H9 (cell line): ENCODE measurements around the gene TMEM190. TPM values are rescaled to one million over a fixed set of nuclear protein-coding genes. Genes with fewer than 3 reads are reported as not detected.

ENCODE experiments used
- DNase-seq: peaks from one replicate; pipeline ENCODE4 v3.0.0-alpha.2; 2017
- H2AFZ ChIP-seq: one replicate; pipeline ENCODE4 v1.6.1; 2013; ENCODE audit warnings: mild to moderate bottlenecking, low read length, control low read depth, moderate library complexity
- H2AK5ac ChIP-seq: 2 replicates; pipeline ENCODE4 v1.6.1; 2013; ENCODE audit warnings: low read length, control low read depth, mixed read lengths; ENCODE audit not compliant: insufficient read length
- H2BK120ac ChIP-seq: one replicate; pipeline ENCODE4 v1.6.1; 2013; ENCODE audit warnings: low read depth, mild to moderate bottlenecking, low read length, control low read depth, inconsistent platforms; ENCODE audit not compliant: poor library complexity, severe bottlenecking
- H2BK12ac ChIP-seq: 2 replicates; pipeline ENCODE4 v1.6.1; 2013; ENCODE audit warnings: low read length, control low read depth, mixed read lengths, low read depth; ENCODE audit not compliant: insufficient read length
- H2BK15ac ChIP-seq: 2 replicates; pipeline ENCODE4 v1.6.1; 2013; ENCODE audit warnings: low read depth, low read length, control low read depth
- H2BK20ac ChIP-seq: one replicate; pipeline ENCODE4 v1.6.1; 2013; ENCODE audit warnings: low read depth, mild to moderate bottlenecking, low read length, control low read depth, inconsistent platforms; ENCODE audit not compliant: poor library complexity, severe bottlenecking
- H2BK5ac ChIP-seq: 2 replicates; pipeline ENCODE4 v1.6.1; 2013; ENCODE audit warnings: low read length, control low read depth, mixed read lengths; ENCODE audit not compliant: insufficient read length
- H3K14ac ChIP-seq: 2 replicates; pipeline ENCODE4 v1.6.1; 2013; ENCODE audit warnings: low read length, control low read depth; ENCODE audit not compliant: insufficient read depth
- H3K18ac ChIP-seq: 2 replicates; pipeline ENCODE4 v1.6.1; 2013; ENCODE audit warnings: low read depth, mild to moderate bottlenecking, mixed read lengths, low read length, control low read depth; ENCODE audit not compliant: insufficient read length
- H3K23ac ChIP-seq: 2 replicates; pipeline ENCODE4 v1.6.1; 2013; ENCODE audit warnings: low read length, control low read depth, mixed read lengths, low read depth; ENCODE audit not compliant: insufficient read length
- H3K23me2 ChIP-seq: 2 replicates; pipeline ENCODE4 v1.6.1; 2013; ENCODE audit warnings: low read depth, mild to moderate bottlenecking, mixed read lengths, low read length, control low read depth; ENCODE audit not compliant: insufficient read length, poor library complexity, severe bottlenecking
- H3K27ac ChIP-seq: 2 replicates; pipeline ENCODE4 v1.5.1; 2013; ENCODE audit warnings: low read length, control low read depth, mixed read lengths, low read depth; ENCODE audit not compliant: insufficient read length
- H3K27me3 ChIP-seq: 2 replicates; pipeline ENCODE4 v1.6.1; 2013; ENCODE audit warnings: low read length, control low read depth, inconsistent platforms; ENCODE audit not compliant: insufficient read depth
- H3K4ac ChIP-seq: 2 replicates; pipeline ENCODE4 v1.6.1; 2013; ENCODE audit warnings: low read depth, mild to moderate bottlenecking, control low read depth, inconsistent platforms, low read length, moderate library complexity
- H3K4me1 ChIP-seq: 2 replicates; pipeline ENCODE4 v1.6.1; 2013; ENCODE audit warnings: low read length, control low read depth, inconsistent platforms; ENCODE audit not compliant: insufficient read depth
- H3K4me2 ChIP-seq: 2 replicates; pipeline ENCODE4 v1.6.1; 2013; ENCODE audit warnings: low read length, control low read depth, mixed read lengths; ENCODE audit not compliant: insufficient read length, insufficient read depth
- H3K56ac ChIP-seq: 2 replicates; pipeline ENCODE4 v1.6.1; 2013; ENCODE audit warnings: low read depth, mild to moderate bottlenecking, mixed read lengths, low read length, control low read depth; ENCODE audit not compliant: insufficient read length
- H3K79me1 ChIP-seq: 2 replicates; pipeline ENCODE4 v1.6.1; 2013; ENCODE audit warnings: low read depth, mild to moderate bottlenecking, moderate library complexity, low read length, control low read depth, inconsistent platforms; ENCODE audit not compliant: insufficient read depth, poor library complexity, severe bottlenecking
- H3K79me2 ChIP-seq: 2 replicates; pipeline ENCODE4 v1.6.1; 2013; ENCODE audit warnings: low read length, control low read depth, inconsistent platforms; ENCODE audit not compliant: insufficient read depth
- H3K9ac ChIP-seq: 2 replicates; pipeline ENCODE4 v1.6.1; 2013; ENCODE audit warnings: low read length, control low read depth, mixed read lengths; ENCODE audit not compliant: insufficient read length; ENCODE audit errors: extremely low read depth
- H3K9me3 ChIP-seq: one replicate; pipeline ENCODE4 v1.6.1; 2013; ENCODE audit warnings: low read depth, low read length, inconsistent platforms; ENCODE audit not compliant: control insufficient read depth
- H3T11ph ChIP-seq: one replicate; pipeline ENCODE4 v1.6.1; 2013; ENCODE audit warnings: mild to moderate bottlenecking, low read length, control low read depth, inconsistent platforms
- H4K20me1 ChIP-seq: one replicate; pipeline ENCODE4 v1.6.1; 2013; ENCODE audit not compliant: control insufficient read depth, insufficient read length, insufficient read depth
- H4K5ac ChIP-seq: 2 replicates; pipeline ENCODE4 v1.6.1; 2013; ENCODE audit warnings: low read depth, mild to moderate bottlenecking, mixed read lengths, low read length, control low read depth; ENCODE audit not compliant: insufficient read length
- H4K8ac ChIP-seq: replicated peaks from 2 replicates; pipeline ENCODE4 v1.6.1; 2013; ENCODE audit warnings: low read length, control low read depth, mixed read lengths, low read depth; ENCODE audit not compliant: insufficient read length
- H4K91ac ChIP-seq: 2 replicates; pipeline ENCODE4 v1.6.1; 2013; ENCODE audit warnings: low read depth, mild to moderate bottlenecking, moderate library complexity, mixed read lengths, low read length, control low read depth; ENCODE audit not compliant: insufficient read length
- H3K27ac Mint-ChIP-seq, 3 experiments: 2 replicates in 2 of 3; 3 replicates in 1 of 3; pipeline ENCODE4 v1.8.0; 2020 to 2021; ENCODE audit warnings: mixed read lengths in 3 of 3, mild to moderate bottlenecking in 1 of 3, moderate library complexity in 1 of 3
- H3K27me3 Mint-ChIP-seq: 2 replicates; pipeline ENCODE4 v1.8.0; 2021; ENCODE audit warnings: low read depth, mild to moderate bottlenecking, moderate library complexity, mixed read lengths
- H3K36me3 Mint-ChIP-seq, 3 experiments: 2 replicates in 2 of 3; 3 replicates in 1 of 3; pipeline ENCODE4 v1.8.0; 2020 to 2021; ENCODE audit warnings: low read depth in 3 of 3, mixed read lengths in 3 of 3; ENCODE audit not compliant: insufficient read depth in 1 of 3
- H3K4me1 Mint-ChIP-seq, 2 experiments: 2 replicates each; pipeline ENCODE4 v1.8.0; 2020; ENCODE audit warnings: mixed read lengths in 2 of 2
- H3K4me3 Mint-ChIP-seq, 2 experiments: 2 replicates in 1 of 2; 3 replicates in 1 of 2; pipeline ENCODE4 v1.8.0; 2020 to 2021; ENCODE audit warnings: mild to moderate bottlenecking in 2 of 2, mixed read lengths in 2 of 2, moderate library complexity in 1 of 2
- H3K9me3 Mint-ChIP-seq, 2 experiments: 2 replicates in 1 of 2; 3 replicates in 1 of 2; pipeline ENCODE4 v1.8.0; 2020; ENCODE audit warnings: mild to moderate bottlenecking in 2 of 2, mixed read lengths in 2 of 2, moderate library complexity in 1 of 2
- WGBS: extraction: QIAGEN DNeasy Blood & Tissue Kit; methylation state at CpG from one replicate; pipeline ENCODE4 v1.1.7; 2013; ENCODE audit warnings: missing lambda C conversion rate, low lambda C conversion rate, mixed read lengths; ENCODE audit not compliant: insufficient read length; ENCODE audit errors: extremely low coverage; 5-methylcytosine and 5-hydroxymethylcytosine counted together
- total RNA-seq: library from RNA; stranded (reverse); gene quantifications from 2 replicates; pipeline ENCODE4 v1.2.1, GENCODE V29; 2021
- TF ChIP-seq, protein P1 (sequence below): fragments of 200-600 bp; sonication (generic); conservative IDR thresholded peaks from 3 replicates; pipeline ENCODE4 v1.8.0; 2021; ENCODE audit warnings: antibody characterized with exemption, mild to moderate bottlenecking

TMEM190 gene
- total RNA-seq, 1 experiment from 2014 or later: 1.5 TPM

DNA sequence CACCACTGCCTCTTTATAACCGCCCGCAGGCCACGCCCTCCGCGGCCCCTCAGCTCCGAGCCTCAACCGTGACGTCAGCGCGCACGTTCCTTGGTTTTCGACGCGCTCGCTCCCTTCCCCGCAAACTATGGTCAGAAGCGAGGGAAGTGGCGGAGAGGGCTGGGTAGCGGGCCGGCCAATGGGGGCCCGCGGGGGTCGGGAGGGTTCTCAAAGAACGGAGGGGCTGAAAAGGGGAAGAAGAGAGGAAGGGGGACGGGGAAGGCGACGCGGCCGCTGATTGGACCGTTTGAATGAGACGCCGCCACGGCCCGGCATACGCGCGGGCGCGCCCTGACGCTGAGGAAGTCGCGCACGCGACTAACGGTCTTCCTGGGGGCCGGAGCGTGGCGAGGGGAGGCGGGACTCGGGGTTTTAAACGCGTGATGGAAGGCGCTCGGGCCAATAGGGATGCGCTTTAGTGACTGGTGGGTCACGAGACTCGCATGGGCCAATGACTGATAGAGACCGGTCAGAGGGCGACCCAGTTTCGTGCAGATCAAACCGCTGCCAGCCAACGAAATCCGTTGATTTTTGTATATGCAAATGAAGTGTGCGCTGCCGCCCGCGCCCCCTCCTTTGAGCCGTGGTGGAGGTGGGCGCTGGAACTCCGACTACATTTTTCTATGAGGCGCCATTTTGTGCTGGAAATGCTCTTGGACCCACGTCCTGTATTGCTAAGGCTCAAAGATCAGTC lies 31.3 kb downstream of the TMEM190 start:
- H3K36me3 Mint-ChIP-seq: peaks cover 37 to 45% (median 43%) of the 10 kb centered on the region in 3 experiments

More for the DNA sequence above, 31.3 kb downstream of the TMEM190 start:
- Histone ChIP-seq H3K23me2 (peaks cover 6% of the 10 kb centered on the region), H3T11ph (peak overlapping the region; percentile 92), H2BK12ac (no peak overlapping the region), H4K91ac (peak overlapping the region; percentile 87), H2BK15ac (no peak overlapping the region), H3K56ac (no peak overlapping the region), H4K5ac (peak overlapping the region; percentile 96), H2BK20ac (no peak overlapping the region), H3K27ac (peak overlapping the region; percentile 66), H3K79me1 (peaks cover 7% of the 10 kb centered on the region), H2AK5ac (peak overlapping the region; percentile 26), H2AFZ (no peak overlapping the region), H3K23ac (no peak overlapping the region), H3K18ac (peak overlapping the region; percentile 96), H3K9me3 (no peaks in the 10 kb centered on the region), H3K4me2 (peak overlapping the region; percentile 77), H2BK120ac (peak overlapping the region; percentile 91), H2BK5ac (peak overlapping the region; percentile 27), H3K4me1 (no peaks in the 10 kb centered on the region; the same call in 1 of the 2 replicates), H3K27me3 (no peaks in the 10 kb centered on the region), H3K9ac (no peak overlapping the region), H3K79me2 (peaks cover 14% of the 10 kb centered on the region; the same call in 1 of the 2 replicates), H4K20me1 (no peaks in the 10 kb centered on the region), H4K8ac (no peak overlapping the region), H3K4ac (peak overlapping the region; percentile 54; the same call in 1 of the 2 replicates), H3K14ac (peak overlapping the region; percentile 97; the same call in 1 of the 2 replicates)
- peak overlapping the region; percentile 88 to 90 for H3K4me3 Mint-ChIP-seq
- DNase-seq: peak; percentile 99
- WGBS: no CpG with 5 or more reads among the region's 72 CpGs
- TF ChIP-seq, protein P1, sequence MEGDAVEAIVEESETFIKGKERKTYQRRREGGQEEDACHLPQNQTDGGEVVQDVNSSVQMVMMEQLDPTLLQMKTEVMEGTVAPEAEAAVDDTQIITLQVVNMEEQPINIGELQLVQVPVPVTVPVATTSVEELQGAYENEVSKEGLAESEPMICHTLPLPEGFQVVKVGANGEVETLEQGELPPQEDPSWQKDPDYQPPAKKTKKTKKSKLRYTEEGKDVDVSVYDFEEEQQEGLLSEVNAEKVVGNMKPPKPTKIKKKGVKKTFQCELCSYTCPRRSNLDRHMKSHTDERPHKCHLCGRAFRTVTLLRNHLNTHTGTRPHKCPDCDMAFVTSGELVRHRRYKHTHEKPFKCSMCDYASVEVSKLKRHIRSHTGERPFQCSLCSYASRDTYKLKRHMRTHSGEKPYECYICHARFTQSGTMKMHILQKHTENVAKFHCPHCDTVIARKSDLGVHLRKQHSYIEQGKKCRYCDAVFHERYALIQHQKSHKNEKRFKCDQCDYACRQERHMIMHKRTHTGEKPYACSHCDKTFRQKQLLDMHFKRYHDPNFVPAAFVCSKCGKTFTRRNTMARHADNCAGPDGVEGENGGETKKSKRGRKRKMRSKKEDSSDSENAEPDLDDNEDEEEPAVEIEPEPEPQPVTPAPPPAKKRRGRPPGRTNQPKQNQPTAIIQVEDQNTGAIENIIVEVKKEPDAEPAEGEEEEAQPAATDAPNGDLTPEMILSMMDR: no peak
- peaks cover 18 to 31% of the 10 kb centered on the region in 2 experiments for H3K4me1 Mint-ChIP-seq
- peak overlapping the region; percentile 97 to 99 (median 98) for H3K27ac Mint-ChIP-seq
- peaks cover 26% of the 10 kb centered on the region for H3K27me3 Mint-ChIP-seq
- H3K9me3 Mint-ChIP-seq: peaks cover 20 to 21% of the 10 kb centered on the region in 2 experiments
